Forelimb muscle (tissue), 1 donor: Measurements from ENCODE around the gene TNNC1. TPM values are rescaled to one million over a fixed set of nuclear protein-coding genes. Genes with fewer than 3 reads are reported as not detected.

Experiments used
- DNase-seq: peaks from one replicate; pipeline ENCODE4 v3.0.0-alpha.2; 2013; ENCODE audit warnings: low read depth
- polyA plus RNA-seq: library from polyadenylated mRNA; unstranded; fragments of 120-200 nt; gene quantifications from one replicate; pipeline ENCODE4 v1.2.1, GENCODE V29; 2013; ENCODE audit not compliant: insufficient read length

Gene TNNC1
- 671 TPM for polyA plus RNA-seq

DNA sequence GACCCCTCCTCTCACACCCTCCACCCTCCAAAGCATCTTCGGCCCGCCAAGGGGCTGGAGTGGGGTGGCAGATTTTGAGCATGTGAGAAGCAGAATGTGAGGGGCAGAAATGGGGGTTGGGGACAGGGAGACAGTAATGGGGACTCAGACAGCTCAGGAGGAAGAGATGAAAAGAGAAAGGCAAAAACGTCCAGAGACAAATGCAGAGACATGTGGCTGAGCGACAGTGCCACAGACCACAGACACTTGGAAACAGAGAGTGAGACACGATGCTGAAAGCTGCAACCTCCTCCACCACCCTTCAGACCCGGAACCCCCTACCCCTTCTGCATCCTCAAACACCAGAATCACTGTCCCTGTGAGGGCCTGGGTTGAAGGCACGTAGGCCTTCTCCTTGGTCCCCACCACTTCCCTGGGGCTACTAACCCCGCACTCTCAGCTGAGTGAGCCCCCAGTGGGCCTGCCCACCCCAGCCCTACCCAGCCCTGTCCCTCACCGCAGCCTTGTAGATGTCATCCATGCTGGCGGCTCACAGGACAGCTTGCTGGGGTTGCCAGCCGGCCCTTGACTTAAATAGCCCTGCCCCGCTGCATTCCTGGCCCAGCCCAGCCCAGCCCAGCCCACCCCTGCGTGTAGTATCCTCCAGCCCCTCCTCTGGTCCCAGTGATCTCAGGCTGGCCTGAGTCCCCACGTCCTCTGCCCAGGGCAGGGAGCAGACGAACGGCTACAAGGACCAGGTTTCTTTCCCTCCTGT is at the start of gene TNNC1:
Gene TNNC1 (minus strand): TSS at position 546 of the 754 bp plus-strand sequence. CDS start 26 bp downstream, at position 520.
- DNase-seq = no peak

DNA sequence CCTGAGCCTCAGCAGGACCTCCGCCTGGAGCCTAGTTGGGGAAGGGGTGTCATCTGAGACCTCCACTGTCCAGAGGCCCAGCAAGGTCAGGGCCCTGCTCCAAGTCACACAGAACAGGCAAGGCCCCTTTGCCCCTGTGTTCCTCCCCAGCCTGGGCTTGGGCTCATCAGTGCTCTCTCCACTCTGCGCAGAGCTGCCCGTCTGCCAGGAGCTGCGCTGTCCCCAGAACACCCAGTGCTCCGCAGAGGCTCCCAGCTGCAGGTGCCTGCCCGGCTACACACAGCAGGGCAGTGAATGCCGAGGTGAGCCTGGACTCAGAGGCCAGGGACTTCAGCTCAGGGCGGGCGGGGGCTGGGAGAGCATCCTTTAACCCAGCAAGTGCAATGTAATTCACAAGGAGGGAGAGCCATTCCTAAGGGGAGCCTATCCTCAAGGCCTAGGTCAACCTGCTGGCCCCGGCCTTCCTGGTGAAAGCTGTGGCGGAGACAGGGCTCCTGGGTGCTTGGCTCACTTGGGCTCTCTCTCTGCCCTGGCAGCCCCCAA is 49.0 kb upstream of the TNNC1 start:
- no peak for DNase-seq

DNA sequence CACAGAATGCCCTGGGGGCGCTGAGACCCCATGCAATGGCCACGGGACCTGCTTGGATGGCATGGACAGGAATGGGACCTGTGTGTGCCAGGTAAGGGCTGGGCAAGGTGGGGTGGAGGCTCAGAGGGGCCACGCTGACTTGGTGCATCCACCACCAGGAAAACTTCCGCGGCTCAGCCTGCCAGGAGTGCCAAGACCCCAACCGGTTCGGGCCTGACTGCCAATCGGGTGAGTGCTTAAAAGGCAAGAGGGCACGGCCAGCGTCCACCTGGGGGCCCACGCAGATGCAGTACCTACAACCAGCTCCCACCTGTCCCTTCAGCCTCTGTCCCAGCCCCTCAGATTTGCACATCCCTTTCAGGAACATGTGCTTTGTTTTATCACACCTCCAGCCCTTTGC is 48.2 kb upstream of the TNNC1 start:
- no peak for DNase-seq

DNA sequence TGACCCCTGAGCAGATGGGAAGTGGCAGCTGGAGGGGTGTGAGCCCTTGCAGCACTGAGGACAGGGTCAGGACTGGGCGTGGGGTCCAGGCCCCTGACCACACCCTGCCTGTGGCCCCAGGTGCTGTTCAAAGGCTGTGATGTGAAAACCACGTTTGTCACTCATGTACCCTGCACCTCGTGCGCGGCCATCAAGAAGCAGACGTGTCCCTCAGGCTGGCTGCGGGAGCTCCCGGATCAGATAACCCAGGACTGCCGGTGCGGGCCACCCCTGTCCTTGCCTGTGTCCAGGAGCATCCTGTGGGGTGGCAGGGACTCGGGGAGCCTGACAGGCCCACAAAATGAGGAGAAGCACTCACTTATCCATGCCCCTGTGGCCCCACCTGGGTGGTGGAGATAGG is 47.2 kb upstream of the TNNC1 start:
- no peak for DNase-seq

DNA sequence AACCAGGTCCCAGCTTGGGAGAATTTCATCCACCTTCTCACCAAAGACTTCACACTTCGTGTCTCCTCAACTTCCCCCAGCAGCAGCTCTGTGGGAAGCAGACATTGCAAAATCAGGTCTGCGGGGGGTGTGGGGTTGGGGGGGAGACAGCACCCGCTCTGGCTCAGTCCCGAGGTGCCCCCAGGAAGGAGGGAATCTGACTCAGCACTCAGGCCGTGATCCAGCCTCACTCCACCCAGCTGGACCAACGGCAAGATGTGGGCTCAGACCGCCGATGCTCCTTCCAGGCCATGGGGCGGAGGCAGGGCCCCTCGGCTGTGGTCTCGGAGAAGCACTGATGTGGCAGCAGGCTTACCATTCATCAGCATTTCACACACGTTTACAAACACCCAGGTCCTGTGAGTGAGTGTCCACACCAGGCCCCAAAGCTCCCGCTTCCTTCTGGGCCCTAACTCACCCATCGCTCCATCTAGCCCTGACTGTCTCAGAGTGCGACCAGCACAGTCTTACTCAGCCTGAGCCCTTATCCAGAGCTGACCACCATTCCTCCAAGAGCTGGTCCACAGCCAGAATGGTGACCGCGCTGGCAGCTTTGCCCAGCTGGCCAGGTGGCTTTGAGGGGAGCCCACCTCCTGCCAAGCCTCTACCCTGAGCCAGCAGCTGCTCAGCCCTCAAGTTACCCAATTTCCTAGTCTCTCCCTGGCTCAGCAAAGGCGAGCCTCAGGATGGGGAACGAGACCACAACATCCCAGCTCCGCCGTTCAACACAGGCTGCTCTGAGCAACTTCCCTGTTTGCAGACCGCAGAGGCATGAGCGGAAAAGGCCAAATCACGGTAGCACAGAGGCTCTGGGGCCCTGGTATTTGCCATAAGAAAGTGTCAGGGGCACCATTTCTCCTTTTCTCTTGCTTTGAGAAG is 44.6 kb upstream of the TNNC1 start:
- DNase-seq = peak; percentile 17

DNA sequence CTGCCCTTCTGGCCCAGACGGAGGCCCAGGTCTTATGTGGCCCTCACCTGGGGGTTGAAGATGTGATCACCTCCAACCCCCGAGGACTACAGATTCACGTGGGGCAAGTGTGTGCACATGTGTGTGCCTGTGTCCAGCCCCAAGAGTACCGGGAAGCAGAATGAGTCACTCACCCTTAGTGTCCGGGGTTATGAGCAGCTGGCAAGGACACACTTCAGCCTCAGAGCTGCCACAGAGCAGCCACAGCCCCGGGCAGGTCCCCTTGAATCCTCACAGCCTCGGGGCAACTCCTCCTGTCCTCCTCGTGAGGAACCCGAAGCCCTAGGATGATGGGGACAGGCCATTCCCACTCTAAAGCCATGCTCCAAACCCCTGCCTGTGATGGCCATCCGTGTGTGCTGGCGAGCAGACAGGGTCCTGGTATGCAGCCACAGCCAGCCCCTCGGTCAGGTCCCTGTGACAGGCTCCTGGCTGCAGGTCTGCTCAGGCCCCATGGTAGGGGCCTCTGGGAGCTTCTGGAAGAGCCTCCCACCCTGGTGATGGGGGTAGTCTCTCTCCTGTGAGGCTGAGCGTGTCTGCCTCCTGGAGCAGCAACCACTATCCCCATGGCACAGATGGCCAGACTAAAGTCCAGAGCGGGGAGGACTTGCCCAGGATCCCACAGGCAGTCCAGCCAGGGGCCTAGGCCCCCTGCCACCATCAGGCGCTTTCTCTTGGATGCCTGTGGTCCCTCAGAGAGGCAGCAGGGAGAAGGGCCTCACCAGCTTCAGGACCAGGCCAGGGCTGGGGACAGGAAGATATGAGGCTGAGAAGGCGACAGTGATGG is 42.1 kb upstream of the TNNC1 start:
- no peak for DNase-seq

DNA sequence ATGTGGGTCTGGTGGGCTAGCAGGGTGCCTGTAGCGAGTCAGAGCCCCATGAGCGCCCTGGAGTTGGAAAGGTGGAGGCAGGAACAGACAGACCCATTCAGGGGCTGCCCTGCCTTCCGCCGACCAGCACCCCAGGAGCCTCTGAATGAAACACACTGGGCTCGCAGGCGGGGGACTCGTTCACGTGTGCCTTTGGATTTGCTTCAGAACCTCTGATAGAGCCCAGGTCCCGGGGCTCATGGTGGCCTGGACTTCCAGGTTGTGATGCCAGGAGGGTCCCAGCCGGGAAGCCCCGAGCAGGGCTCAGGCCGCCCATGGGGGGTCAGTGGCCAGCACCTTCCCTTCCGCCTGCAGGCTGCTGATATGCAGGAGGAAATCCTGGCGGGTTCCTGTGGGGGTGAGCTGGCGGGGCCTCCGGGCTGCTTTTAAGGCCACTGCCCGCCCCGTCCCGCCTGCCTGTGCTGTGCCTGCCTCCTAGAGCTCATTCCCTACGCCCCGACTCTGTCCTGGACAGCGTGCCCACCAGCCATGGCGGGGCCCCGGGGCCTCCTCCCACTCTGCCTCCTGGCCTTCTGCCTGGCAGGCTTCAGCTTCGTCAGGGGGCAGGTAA is 41.1 kb upstream of the TNNC1 start, which contains the start of gene STAB1:
Gene STAB1 (plus strand): TSS at position 453 of the 610 bp plus-strand sequence. CDS start 76 bp downstream, at position 529.
- DNase-seq = no peak

DNA sequence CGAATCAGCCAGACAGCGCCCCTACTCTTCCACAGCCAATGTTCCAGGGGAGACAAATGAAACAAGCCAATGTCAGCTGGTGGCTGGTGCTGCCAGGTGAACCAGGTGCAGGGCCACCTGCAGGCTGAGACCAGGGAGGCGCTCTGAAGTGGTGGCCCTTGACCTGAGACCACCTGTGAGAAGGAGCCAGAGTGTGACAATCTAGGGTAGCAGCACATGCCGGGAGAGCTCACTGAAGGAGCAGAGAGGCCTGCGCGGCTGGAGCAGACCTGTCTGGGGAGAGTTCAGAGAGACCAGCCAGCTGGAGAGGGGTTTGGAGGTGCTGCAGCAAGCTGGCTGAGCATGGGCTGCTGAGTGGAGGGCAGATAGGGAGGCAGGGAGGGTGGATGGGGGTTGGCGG is 40.6 kb upstream of the TNNC1 start:
- DNase-seq = no peak

DNA sequence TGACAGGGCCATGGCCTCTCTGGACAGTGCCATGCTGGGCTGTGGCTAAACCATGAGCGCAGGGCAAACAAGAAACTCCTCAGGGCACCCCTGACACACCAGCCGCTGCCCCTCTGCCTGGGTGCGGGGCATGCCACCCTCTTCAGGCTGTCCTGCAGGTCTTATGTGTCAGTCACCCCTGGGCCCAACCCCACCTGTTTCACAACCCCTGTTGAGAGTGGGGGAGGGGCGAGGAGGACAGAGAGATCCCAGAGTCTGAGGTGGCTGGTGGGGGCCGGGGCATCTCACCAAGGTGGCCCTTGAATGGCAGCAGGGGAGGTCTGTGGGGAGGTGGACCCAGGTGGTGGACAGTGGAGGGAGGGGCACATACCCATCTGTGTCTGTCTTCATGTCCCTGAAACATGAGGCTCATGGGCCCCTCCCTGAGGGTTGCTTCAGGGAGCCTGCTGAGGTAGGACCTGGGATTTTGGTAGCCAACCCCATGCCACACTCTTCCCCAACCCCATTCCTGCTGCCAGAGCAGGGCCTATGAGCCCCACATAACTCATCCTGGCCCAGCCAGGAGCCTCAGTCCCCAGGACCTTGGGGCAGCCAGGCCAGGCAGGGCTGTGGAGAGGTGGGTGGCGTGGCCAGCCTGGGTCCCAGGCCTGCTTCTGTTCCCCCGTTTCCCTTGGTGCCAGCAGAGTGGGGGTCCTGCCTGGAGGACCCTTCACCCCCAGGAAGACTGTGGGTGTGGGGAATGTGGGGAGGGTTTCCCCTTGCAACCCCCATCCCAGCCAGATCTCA is 39.6 kb upstream of the TNNC1 start:
- no peak for DNase-seq

DNA sequence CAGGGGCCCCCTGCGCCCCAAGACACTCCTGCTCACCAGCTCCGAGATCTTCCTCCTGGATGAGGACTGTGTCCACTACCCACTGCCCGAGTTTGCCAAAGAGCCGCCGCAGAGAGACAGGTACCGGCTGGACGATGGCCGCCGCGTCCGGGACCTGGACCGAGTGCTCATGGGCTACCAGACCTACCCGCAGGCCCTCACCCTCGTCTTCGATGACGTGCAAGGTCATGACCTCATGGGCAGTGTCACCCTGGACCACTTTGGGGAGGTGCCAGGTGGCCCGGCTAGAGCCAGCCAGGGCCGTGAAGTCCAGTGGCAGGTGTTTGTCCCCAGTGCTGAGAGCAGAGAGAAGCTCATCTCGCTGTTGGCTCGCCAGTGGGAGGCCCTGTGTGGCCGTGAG is 38.2 kb upstream of the TNNC1 start:
- no peak for DNase-seq

DNA sequence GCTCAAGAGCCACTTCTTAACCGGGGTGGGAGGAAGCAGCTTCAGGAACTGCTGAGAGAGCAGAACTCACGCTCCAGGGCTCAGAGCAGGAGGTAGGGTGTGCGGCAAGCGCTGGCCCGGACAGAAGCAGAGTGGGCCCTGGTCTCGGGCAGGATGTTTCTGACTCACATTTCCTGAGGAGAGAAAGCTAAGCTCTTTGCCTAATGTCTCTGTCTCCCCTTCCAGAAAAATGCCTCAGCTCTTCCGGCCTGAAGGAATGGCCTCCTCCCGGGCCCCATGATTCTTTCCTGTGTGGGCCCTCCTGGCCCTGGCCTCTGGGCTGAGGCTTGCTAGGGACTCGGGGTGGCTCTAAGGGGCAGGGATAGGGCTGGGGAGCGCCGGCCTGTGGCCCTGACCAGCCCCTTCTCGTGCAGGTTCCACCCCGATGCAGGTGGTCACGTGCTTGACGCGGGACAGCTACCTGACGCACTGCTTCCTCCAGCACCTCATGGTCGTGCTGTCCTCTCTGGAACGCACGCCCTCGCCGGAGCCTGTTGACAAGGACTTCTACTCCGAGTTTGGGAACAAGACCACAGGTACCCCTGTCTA is 37.2 kb upstream of the TNNC1 start:
- DNase-seq = no peak

DNA sequence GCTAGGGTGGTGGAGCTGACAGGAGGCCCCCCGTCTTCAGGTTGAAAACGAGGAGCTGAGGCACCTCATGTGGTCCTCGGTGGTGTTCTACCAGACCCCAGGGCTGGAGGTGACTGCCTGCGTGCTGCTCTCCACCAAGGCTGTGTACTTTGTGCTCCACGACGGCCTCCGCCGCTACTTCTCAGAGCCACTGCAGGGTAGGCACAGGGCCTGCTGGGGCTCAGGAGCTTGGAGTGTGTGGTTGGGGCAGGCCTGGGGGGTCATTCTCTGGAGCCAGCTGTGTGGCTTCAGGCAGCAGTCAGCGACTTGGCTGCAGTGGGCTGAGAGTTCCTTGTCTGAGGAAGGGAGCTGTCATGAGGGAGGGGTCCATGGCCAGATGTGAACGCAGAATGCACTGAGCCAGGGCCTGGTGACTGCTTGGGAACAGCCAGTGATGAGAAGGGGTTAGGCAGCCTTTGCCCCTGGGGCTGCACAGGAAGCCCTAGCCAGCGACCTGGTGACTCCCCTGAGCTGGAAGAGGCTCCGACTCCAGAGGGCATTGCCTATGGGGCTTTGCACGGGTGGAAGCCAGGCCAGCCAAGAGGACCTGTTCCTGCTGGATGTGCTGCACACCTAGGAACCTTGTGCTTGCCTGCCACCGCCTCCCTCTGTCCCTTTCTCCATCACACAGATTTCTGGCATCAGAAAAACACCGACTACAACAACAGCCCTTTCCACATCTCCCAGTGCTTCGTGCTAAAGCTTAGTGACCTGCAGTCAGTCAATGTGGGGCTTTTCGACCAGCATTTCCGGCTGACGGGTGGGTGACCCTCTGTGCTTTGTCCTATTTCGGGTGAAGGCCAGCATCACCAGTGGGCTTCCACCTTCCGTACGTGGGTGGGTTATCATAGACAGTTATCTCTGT is 36.4 kb upstream of the TNNC1 start:
- no peak for DNase-seq

DNA sequence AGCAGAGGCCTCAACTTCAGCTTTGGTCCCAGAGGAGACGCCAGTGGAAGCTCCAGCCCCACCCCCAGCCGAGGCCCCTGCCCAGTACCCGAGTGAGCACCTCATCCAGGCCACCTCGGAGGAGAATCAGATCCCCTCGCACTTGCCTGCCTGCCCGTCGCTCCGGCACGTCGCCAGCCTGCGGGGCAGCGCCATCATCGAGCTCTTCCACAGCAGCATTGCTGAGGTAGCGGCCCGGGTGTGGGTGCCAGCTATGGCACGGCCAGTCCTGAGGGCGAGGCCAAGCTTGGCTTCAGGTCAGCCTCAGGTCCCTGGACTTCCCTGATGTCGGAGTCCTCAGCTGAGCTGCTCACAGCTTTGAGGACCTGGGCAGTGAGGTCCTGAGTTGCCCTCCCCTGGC is 35.6 kb upstream of the TNNC1 start:
- no peak for DNase-seq

DNA sequence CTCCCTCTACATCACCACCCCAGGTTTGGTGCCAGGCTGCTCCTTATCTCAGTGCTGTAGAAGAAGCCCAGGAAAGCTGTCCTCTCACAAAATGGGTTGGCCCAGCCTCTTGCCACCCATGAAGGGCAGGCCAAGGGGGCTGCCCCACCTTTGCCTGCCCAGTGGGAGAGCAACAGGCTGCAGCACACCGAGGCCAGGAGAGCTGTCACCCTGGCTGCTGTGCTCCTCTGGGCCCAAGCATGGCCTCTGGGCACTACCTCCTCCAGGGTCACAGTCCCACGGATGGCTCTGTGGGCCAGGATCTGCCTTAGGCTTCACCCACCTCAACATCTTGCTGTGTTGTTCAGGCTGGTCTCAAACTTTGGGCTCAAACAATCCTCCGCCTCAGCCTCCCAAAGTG is 34.9 kb upstream of the TNNC1 start:
- no peak for DNase-seq

DNA sequence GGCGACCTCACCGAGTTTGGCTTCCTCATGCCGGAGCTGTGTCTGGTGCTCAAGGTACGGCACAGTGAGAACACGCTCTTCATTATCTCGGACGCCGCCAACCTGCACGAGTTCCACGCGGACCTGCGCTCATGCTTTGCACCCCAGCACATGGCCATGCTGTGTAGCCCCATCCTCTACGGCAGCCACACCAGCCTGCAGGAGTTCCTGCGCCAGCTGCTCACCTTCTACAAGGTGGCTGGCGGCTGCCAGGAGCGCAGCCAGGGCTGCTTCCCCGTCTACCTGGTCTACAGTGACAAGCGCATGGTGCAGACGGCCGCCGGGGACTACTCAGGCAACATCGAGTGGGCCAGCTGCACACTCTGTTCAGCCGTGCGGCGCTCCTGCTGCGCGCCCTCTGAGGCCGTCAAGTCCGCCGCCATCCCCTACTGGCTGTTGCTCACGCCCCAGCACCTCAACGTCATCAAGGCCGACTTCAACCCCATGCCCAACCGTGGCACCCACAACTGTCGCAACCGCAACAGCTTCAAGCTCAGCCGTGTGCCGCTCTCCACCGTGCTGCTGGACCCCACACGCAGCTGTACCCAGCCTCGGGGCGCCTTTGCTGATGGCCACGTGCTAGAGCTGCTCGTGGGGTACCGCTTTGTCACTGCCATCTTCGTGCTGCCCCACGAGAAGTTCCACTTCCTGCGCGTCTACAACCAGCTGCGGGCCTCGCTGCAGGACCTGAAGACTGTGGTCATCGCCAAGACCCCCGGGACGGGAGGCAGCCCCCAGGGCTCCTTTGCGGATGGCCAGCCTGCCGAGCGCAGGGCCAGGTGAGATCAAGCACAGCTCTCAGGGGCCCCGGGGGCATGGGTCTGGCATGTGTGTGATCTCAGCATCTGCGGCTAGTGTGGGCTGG is 34.2 kb upstream of the TNNC1 start:
- DNase-seq = no peak

DNA sequence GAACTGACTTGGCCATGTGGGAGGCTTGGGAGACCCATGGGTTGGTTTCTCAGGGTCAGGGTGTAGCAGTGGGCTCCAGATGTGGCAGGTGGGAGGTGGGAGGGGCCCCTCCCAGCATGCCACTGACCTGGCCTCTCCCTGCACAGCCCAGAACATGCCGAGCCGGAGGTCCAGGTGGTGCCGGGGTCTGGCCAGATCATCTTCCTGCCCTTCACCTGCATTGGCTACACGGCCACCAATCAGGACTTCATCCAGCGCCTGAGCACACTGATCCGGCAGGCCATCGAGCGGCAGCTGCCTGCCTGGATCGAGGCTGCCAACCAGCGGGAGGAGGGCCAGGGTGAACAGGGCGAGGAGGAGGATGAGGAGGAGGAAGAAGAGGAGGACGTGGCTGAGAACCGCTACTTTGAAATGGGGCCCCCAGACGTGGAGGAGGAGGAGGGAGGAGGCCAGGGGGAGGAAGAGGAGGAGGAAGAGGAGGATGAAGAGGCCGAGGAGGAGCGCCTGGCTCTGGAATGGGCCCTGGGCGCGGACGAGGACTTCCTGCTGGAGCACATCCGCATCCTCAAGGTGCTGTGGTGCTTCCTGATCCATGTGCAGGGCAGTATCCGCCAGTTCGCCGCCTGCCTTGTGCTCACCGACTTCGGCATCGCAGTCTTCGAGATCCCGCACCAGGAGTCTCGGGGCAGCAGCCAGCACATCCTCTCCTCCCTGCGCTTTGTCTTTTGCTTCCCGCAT is 33.4 kb upstream of the TNNC1 start:
- no peak for DNase-seq
